Measurements from ENCODE around the gene SLC5A10. TPM values are rescaled to one million over a fixed set of nuclear protein-coding genes. Genes with fewer than 3 reads are reported as not detected.

Gene SLC5A10
- total RNA-seq, 4 donors from 2014 or later = not detected

GRCh38 chr17:19002805-19003542 lies 51.0 kb downstream of the SLC5A10 start:
- Histone ChIP-seq H3K4me1 (peaks cover 14 to 25% of the 10 kb centered on the region in 2 donors), H3K4me3 (replicated peaks in 1 of 3) (no peak overlapping the region), H3K9me3 (no peaks in the 10 kb centered on the region), H3K27me3 (no peaks in the 10 kb centered on the region), H3K27ac (no peak overlapping the region), H3K36me3 (no peaks in the 10 kb centered on the region)
- intact Hi-C loops (cut with DNase I) = no loop called here
- TF ChIP-seq, protein P1, sequence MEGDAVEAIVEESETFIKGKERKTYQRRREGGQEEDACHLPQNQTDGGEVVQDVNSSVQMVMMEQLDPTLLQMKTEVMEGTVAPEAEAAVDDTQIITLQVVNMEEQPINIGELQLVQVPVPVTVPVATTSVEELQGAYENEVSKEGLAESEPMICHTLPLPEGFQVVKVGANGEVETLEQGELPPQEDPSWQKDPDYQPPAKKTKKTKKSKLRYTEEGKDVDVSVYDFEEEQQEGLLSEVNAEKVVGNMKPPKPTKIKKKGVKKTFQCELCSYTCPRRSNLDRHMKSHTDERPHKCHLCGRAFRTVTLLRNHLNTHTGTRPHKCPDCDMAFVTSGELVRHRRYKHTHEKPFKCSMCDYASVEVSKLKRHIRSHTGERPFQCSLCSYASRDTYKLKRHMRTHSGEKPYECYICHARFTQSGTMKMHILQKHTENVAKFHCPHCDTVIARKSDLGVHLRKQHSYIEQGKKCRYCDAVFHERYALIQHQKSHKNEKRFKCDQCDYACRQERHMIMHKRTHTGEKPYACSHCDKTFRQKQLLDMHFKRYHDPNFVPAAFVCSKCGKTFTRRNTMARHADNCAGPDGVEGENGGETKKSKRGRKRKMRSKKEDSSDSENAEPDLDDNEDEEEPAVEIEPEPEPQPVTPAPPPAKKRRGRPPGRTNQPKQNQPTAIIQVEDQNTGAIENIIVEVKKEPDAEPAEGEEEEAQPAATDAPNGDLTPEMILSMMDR (IDR thresholded peaks at IDR 0.05) = no peak
- no peak for TF ChIP-seq POLR2A (IDR thresholded peaks at IDR 0.05)
- DNase-seq = no peak
- 81 to 89% methylated on average over 7 to 11 of the region's 11 CpGs for WGBS, 2 donors

- H3K27me3 ChIP-seq = no peaks in the 10 kb centered on the region
- no peaks in the 10 kb centered on the region for H3K36me3 ChIP-seq
- DNase-seq = peak; percentile 61 to 65
- TF ChIP-seq, protein P1 (IDR thresholded peaks at IDR 0.05) = no peak
- TF ChIP-seq POLR2A (IDR thresholded peaks at IDR 0.05) = no peak
- intact Hi-C loops (cut with DNase I) = no loop called here
- H3K27ac ChIP-seq = peak overlapping the region; percentile 36 to 79 (median 63)
- H3K4me3 ChIP-seq (replicated peaks in 1 of 3) = peak overlapping the region; percentile 59 to 68 (median 59)
- no peaks in the 10 kb centered on the region for H3K9me3 ChIP-seq
- WGBS, 2 donors = 1 to 21% methylated on average over 15 to 22 of the region's 73 CpGs
- H3K4me1 ChIP-seq = peaks cover 14 to 25% of the 10 kb centered on the region in 2 donors
Measured at GRCh38 chr17:19003543-19004420, 51.8 kb downstream of the SLC5A10 start.

GRCh38 chr17:19004421-19005136 lies 52.6 kb downstream of the SLC5A10 start, which contains the start of gene FAM83G:
Gene FAM83G, minus strand, starts transcription at chr17:19004764. Its CDS starts 723 bp downstream, at chr17:19004041.
- intact Hi-C loops (cut with DNase I) = no loop called here
- TF ChIP-seq, protein P1 (IDR thresholded peaks at IDR 0.05) = peak in 1 of 6 experiments; percentile 5
- TF ChIP-seq POLR2A (IDR thresholded peaks at IDR 0.05) = peak in 1 of 2 donors; percentile 88
- peak; percentile 88 to 90 for DNase-seq
- Histone ChIP-seq H3K4me1 (peaks cover 14 to 25% of the 10 kb centered on the region in 2 donors), H3K27me3 (no peaks in the 10 kb centered on the region), H3K4me3 (replicated peaks in 1 of 3) (peak within 1 kb of the TSS; percentile 59 to 68 (median 59)), H3K27ac (peak within 1 kb of the TSS; percentile 58 to 79 (median 63)), H3K9me3 (no peaks in the 10 kb centered on the region), H3K36me3 (no peaks in the 10 kb centered on the region)
- WGBS, 2 donors = 0 to 21% methylated on average over 3 to 21 of the region's 67 CpGs

GRCh38 chr17:19005137-19005773 lies 53.3 kb downstream of the SLC5A10 start:
- Histone ChIP-seq H3K4me3 (replicated peaks in 1 of 3) (peak overlapping the region in 1 of 3 donors; percentile 59), H3K27ac (peak overlapping the region; percentile 50 to 79 (median 58)), H3K27me3 (no peaks in the 10 kb centered on the region), H3K9me3 (no peaks in the 10 kb centered on the region), H3K4me1 (peaks cover 14 to 25% of the 10 kb centered on the region in 2 donors), H3K36me3 (no peaks in the 10 kb centered on the region)
- intact Hi-C loops (cut with DNase I) = no loop called here
- WGBS, 2 donors = 75 to 100% methylated on average over 2 to 4 of the region's 13 CpGs
- no peak for DNase-seq
- TF ChIP-seq, protein P1 (IDR thresholded peaks at IDR 0.05) = no peak
- TF ChIP-seq POLR2A (IDR thresholded peaks at IDR 0.05) = no peak
